HG03108 (cell line): Measurements from ENCODE around the gene ARMC3.
A peak's percentile ranks its signal among the peaks of the same experiment; 100 is the strongest.
"Not testable (repeated sequence)": the region's sequence is repeated elsewhere in the genome, so short reads cannot be mapped to it uniquely, and the experiment has no call there.

Experiments used
- ATAC-seq: cut with Tn5 transposase; IDR thresholded peaks from one replicate; pipeline ENCODE4 v1.9.1; 2021; ENCODE audit warnings: moderate library complexity; ENCODE audit not compliant: unreplicated experiment

ARMC3 gene, protein sequence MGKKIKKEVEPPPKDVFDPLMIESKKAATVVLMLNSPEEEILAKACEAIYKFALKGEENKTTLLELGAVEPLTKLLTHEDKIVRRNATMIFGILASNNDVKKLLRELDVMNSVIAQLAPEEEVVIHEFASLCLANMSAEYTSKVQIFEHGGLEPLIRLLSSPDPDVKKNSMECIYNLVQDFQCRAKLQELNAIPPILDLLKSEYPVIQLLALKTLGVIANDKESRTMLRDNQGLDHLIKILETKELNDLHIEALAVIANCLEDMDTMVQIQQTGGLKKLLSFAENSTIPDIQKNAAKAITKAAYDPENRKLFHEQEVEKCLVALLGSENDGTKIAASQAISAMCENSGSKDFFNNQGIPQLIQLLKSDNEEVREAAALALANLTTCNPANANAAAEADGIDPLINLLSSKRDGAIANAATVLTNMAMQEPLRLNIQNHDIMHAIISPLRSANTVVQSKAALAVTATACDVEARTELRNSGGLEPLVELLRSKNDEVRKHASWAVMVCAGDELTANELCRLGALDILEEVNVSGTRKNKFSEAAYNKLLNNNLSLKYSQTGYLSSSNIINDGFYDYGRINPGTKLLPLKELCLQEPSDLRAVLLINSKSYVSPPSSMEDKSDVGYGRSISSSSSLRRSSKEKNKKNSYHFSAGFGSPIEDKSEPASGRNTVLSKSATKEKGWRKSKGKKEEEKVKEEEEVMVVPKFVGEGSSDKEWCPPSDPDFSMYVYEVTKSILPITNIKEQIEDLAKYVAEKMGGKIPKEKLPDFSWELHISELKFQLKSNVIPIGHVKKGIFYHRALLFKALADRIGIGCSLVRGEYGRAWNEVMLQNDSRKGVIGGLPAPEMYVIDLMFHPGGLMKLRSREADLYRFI

DNA sequence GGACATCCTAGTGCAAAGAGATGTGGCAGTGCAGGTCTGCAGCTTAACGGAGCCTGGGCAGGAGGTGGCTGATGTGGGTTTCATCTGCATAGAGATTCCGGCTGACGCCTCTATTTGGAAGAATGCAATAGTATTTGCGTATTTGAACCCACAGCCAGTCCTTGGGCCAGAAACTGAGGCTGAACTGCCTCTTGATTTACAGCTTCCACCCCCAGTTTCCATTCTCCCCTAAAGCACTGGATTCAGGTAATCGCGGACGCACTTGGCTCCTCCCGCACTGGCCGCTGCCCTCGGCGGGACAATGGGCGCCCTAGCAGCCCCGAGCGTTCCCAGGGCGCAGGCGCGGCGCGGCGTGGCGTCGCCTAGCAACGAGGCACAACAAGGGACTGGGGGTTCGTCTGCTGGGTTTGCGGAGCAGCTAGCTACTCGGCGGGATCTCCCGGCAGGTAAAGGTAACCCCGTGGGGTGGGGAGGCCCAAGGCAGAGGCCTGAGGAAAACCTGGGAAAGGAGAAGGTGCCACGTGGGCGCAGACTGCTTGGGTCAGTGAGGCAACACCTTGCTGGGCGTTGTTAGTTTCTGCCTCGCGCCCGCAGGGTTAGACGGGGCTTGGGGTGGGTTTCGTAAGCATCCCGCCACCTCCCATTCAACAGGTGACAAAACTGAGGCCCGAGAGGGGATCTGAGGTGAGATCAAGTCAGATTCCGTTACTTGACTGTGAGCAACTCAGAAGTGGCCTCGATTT is at the start of gene ARMC3:
Gene ARMC3, plus strand, starts transcription at position 393 of the 743 bp plus-strand sequence. CDS start 3,944 bp downstream, outside the sequence.
- ATAC-seq = peak; percentile 70

DNA sequence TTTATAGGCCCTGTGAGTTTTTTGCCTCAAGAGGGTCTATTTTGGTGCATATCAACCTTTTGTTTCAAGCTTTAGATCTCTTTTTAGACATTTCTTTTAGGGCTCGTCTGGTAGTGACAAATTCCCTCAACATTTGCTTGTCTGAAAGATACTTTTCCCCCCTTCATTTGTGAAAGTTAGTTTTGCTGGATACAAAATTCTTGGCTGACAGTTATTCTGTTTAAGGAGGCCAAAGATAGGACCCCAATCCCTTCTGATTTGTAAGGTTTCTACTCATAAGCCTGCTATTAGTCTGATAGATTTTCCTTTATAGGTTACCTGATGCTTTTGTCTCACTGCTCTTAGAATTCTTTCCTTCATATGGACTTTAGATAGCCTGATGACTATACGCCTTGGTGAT is 36.1 kb upstream of the ARMC3 start:
- ATAC-seq = no peak

- ATAC-seq = no peak
These were observed 34.1 kb upstream of the ARMC3 start for GRCh38 chr10:22893781-22894180.

GRCh38 chr10:22894714-22895113 is 33.1 kb upstream of the ARMC3 start:
- no peak for ATAC-seq

- ATAC-seq = no peak
These were observed 32.6 kb upstream of the ARMC3 start for GRCh38 chr10:22895252-22895651.

DNA sequence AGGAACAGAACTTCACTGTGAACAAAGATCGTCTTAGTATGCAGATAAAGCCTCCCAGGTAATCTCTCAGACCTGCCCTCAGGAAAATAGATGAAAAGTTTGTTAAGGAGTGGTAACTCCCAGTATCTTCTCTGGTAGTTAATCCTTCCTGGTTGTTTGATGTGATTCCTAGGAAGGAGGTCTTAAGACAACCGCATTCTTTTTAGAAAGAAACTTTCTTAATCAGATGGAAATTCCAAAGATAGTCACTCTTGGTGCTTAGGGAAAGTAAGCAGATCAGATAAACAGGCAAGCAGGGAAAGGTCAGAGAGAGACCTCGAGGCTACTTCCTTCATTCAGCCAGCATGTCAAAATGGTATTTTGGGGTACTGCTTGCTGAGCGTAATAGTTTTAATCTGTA is 30.5 kb upstream of the ARMC3 start:
- ATAC-seq = no peak

GRCh38 chr10:22899307-22899706 is 28.5 kb upstream of the ARMC3 start:
- no peak for ATAC-seq

GRCh38 chr10:22899775-22900174 is 28.1 kb upstream of the ARMC3 start:
- ATAC-seq = no peak

GRCh38 chr10:22900841-22901601 is 26.8 kb upstream of the ARMC3 start:
- no peak for ATAC-seq

DNA sequence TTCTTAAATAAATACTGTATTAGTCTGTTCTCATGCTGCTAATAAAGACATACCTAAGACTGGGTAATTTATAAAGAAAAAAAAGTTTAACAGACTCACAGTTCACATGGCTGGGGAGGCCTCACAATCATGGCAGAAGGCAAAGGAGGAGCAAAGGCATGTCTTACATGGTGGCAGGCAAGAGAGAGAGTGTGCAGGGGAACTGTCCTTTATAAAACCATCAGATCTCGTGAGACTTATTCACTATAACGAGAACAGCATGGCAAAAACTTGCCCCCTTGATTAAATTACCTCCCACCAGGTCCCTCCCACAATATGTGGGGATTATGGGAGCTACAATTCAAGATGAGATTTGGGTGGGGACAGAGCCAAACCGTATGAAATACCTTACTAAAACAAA is 25.7 kb upstream of the ARMC3 start:
- not testable (repeated sequence) for ATAC-seq

- ATAC-seq = no peak
These were observed 24.2 kb upstream of the ARMC3 start for GRCh38 chr10:22903694-22904093.

DNA sequence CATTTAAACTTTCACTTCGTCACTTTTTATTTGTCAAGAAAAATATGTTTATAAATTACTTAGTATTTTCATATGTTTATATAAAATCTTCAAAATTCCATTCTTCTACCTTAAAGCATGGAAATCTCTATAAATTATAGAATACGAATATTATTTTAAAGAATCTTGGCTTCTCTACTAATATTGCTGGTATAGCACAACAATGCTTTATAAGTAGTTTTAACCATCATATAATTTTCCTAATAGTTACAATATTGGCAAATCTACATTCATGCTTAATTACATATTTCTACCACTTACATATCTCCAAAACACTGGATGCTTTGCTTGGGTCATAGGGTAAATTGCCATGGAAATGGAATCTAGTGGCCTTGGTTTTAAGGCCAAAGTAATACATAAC is 21.1 kb upstream of the ARMC3 start:
- no peak for ATAC-seq

DNA sequence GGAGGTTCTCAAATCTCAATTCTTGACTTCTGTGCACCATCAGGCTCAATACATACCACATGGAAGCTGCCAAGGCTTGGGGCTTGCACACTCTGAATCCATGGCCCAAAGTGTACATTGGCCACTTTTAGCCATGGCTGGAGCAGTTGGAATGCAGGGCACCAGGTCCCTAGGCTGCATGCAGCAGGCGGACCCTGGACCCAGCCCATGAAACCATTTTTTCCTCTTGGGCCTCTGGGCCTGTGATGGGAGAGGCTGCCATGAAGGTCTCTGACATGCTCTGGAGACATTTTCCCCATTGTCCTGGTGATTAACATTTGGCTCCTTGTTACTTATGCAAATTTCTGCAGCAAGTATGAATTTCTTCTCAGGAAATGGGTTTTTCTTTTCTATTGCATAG is 19.0 kb upstream of the ARMC3 start:
- ATAC-seq = no peak

DNA sequence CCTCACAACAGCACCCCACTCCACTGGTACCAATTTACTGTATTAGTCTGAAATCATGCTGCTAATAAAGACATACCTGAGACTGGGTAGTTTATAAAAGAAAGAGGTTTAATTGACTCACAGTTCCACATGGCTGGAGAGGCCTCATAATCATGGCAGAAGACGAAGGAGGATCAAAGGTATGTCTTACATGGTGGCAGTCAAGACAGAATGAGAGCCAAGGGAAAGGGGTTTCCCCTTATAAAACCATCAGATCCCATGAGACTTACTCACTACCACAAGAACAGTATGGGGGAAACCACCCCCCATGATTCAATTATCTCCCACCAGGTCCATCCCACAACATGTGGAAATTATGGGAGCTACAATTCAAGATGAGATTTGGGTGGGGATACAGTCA is 18.2 kb upstream of the ARMC3 start:
- not testable (repeated sequence) for ATAC-seq

- no peak for ATAC-seq
These were observed 16.8 kb upstream of the ARMC3 start for GRCh38 chr10:22911067-22911466.

GRCh38 chr10:22911889-22912762 is 15.7 kb upstream of the ARMC3 start:
- no peak for ATAC-seq

- no peak for ATAC-seq
These were observed 15.0 kb upstream of the ARMC3 start for GRCh38 chr10:22912763-22913384.

GRCh38 chr10:22913474-22914092 is 14.3 kb upstream of the ARMC3 start:
- no peak for ATAC-seq

DNA sequence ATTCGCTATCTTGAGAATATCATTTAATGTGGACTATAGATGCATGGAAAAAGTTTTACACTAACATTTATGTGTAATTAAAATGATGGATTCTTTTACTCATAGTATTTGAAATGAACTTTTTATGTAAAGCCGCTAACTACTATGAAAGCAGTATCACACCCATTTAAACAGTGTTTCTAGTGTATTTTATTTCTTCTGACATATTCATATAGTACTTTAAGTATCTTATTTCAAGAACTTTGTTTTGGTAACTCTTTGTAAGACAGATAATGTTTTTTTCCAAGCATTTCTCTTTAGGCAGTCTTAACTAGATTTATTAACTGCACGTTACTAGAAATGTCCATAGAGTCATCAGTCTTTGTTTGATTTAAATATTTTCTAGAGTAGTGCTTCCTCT is 12.5 kb upstream of the ARMC3 start:
- ATAC-seq = no peak
